K562 treated with DMSO at 1 percent for 4 hours (cell line): Measurements from ENCODE around the gene AOPEP. TPM values are rescaled to one million over a fixed set of nuclear protein-coding genes. Genes with fewer than 3 reads are reported as not detected.

ENCODE experiments used
- total RNA-seq: library from RNA; unstranded; fragments of 300-600 nt; gene quantifications from 2 replicates; pipeline ENCODE4 v1.2.3, GENCODE V29; 2022; ENCODE audit not compliant: insufficient read depth

AOPEP gene
- total RNA-seq: 3.3 and 3.5 TPM in 2 replicates

GRCh38 chr9:94726495-94727191 is at the start of gene AOPEP:
Gene AOPEP (plus strand): TSS chr9:94726699. CDS start chr9:94759784, 33,085 bp downstream.

Other genes starting within 250 kb of the AOPEP start
- gene PCAT7, start 171.6 kb upstream of the AOPEP start, total RNA-seq: 1.0 TPM in 1 of 2 replicates, not detected in the other
- gene FBP2, start 132.9 kb upstream of the AOPEP start, total RNA-seq: not detected in 2 replicates
- gene FBP1, start 87.2 kb upstream of the AOPEP start, total RNA-seq: not detected in 2 replicates